Measurements from ENCODE around the gene SLC37A1. TPM values are rescaled to one million over a fixed set of nuclear protein-coding genes. Genes with fewer than 3 reads are reported as not detected.

The SLC37A1 gene
- total RNA-seq, 2 experiments from 2014 or later = 18.2 to 19.3 TPM

DNA sequence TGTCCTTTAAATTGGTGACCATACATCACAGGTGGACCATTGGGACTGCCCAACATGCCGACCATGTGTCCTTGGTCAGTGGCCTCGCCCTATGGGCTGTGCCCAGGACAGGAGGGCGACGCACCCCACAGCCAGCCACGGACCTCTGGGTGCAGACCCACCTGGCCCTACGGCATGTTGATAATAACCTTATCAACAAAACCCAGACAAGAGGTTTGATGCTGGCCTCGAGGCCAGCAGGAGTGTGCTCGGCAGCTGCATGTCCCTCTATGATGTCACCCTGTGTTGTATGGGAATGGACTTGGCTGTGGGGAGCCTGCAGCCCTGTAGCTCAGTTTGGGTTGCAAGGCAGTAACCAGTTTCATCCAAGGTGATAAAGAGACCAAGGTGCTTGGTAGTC lies 32.1 kb downstream of the SLC37A1 start:
- POLR2A ChIA-PET = no interaction called here
- DNase-seq = no peak
- no peak for ATAC-seq
- no peaks in the 10 kb centered on the region for H3K27me3 Mint-ChIP-seq
- H3K36me3 Mint-ChIP-seq (ENCODE audit: low read depth) = peaks cover 32% of the 10 kb centered on the region
- CTCF ChIA-PET = interaction anchor here (1.2 kb wide), 1 partner anchor 47 kb away, joined by 3 read pairs; no protein-coding TSS in a partner anchor
- H3K9me3 Mint-ChIP-seq (ENCODE audit: low read depth) = no peaks in the 10 kb centered on the region
- no peak overlapping the region for H3K27ac Mint-ChIP-seq
- H3K4me1 Mint-ChIP-seq = peaks cover 8% of the 10 kb centered on the region
- no peak overlapping the region for H3K4me3 Mint-ChIP-seq
- intact Hi-C loops (cut with DNase I, micrococcal nuclease) = no loop called here

- ChIA-PET CTCF (no interaction called here), POLR2A (no interaction called here)
- Mint-ChIP-seq H3K9me3 (ENCODE audit: low read depth) (no peaks in the 10 kb centered on the region), H3K4me1 (peaks cover 8% of the 10 kb centered on the region), H3K36me3 (ENCODE audit: low read depth) (peaks cover 36% of the 10 kb centered on the region), H3K27ac (no peak overlapping the region), H3K27me3 (no peaks in the 10 kb centered on the region), H3K4me3 (no peak overlapping the region)
- DNase-seq (no peak), ATAC-seq (no peak)
- intact Hi-C loops (cut with DNase I, micrococcal nuclease) = no loop called here
Measured at GRCh38 chr21:42546433-42546832, 32.8 kb downstream of the SLC37A1 start.

DNA sequence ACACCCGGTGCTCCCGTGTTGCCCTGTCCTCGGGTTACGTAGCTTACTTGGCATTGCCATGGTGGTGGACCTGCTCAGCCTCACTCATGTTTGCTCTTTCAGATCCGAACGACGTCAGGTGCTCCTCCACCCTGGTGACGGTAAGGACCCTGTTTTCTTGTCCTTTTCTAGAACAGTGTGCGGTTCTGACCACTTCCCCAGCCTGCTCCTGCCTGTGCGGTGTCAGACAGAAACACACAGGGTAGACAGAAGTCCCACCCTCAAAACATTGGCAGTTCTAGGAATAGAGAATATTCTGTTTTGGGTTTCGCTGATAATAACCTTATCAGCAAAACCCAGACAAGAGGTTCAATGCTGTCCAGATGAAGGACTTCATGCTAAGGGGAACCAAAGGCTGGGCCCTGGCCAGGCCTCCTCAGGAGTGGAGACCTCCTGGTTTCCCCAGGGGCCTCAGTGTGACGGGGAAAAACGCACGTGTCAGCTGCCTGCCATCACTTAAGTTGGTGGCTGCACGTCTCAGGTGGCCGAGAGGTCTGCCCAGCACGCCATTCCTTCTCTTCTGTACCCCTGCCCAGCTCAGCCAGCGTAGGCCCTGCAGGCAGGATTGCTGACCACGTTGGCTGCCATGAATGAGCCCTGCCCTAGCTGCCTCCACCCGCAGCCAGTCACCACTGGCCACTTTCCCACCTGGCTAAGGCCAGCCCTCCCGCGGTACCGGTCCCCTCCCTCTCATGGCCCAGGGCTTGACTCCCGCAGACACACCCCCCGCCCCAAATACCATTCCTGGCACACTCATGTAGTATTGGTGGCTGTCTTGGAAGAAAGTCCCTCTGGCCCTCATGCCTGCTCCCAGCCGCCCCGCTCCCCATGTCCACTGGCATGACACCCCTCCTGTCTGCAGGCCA lies 33.6 kb downstream of the SLC37A1 start:
- intact Hi-C loops (cut with DNase I, micrococcal nuclease) = no loop called here
- POLR2A ChIA-PET = no interaction called here
- CTCF ChIA-PET = no interaction called here
- peaks cover 36% of the 10 kb centered on the region for H3K36me3 Mint-ChIP-seq (ENCODE audit: low read depth)
- no peak for ATAC-seq
- peaks cover 8% of the 10 kb centered on the region for H3K4me1 Mint-ChIP-seq
- H3K27me3 Mint-ChIP-seq = no peaks in the 10 kb centered on the region
- no peak for DNase-seq
- no peaks in the 10 kb centered on the region for H3K9me3 Mint-ChIP-seq (ENCODE audit: low read depth)
- no peak overlapping the region for H3K4me3 Mint-ChIP-seq
- no peak overlapping the region for H3K27ac Mint-ChIP-seq

DNA sequence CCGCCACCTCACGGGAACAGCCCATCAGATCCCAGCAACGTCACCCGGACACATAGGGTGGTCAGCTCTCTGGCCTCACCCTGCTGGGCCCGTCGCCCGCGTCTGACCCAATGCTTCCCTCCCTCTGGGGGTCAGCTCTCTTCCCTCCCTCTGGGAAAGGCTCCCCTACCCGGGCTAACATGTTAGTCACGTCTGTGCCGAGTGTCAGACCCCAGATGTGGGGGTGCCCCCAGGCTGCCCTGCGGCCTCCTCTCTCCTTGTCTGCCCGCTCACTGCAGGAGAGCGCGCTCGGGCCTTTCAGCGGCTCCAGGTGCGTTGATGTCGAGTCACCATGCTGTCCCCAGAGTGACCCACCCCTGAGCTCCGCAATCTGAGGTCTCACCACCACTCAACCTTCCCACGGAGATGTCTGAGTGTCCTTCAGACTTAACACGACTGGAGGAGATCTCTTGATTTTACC lies 34.3 kb downstream of the SLC37A1 start:
- H3K27me3 Mint-ChIP-seq = no peaks in the 10 kb centered on the region
- intact Hi-C loops (cut with DNase I, micrococcal nuclease) = no loop called here
- no peak overlapping the region for H3K4me3 Mint-ChIP-seq
- no peak for DNase-seq
- POLR2A ChIA-PET = no interaction called here
- CTCF ChIA-PET = no interaction called here
- H3K36me3 Mint-ChIP-seq (ENCODE audit: low read depth) = peaks cover 36% of the 10 kb centered on the region
- no peak overlapping the region for H3K27ac Mint-ChIP-seq
- peaks cover 8% of the 10 kb centered on the region for H3K4me1 Mint-ChIP-seq
- no peaks in the 10 kb centered on the region for H3K9me3 Mint-ChIP-seq (ENCODE audit: low read depth)
- ATAC-seq = no peak

DNA sequence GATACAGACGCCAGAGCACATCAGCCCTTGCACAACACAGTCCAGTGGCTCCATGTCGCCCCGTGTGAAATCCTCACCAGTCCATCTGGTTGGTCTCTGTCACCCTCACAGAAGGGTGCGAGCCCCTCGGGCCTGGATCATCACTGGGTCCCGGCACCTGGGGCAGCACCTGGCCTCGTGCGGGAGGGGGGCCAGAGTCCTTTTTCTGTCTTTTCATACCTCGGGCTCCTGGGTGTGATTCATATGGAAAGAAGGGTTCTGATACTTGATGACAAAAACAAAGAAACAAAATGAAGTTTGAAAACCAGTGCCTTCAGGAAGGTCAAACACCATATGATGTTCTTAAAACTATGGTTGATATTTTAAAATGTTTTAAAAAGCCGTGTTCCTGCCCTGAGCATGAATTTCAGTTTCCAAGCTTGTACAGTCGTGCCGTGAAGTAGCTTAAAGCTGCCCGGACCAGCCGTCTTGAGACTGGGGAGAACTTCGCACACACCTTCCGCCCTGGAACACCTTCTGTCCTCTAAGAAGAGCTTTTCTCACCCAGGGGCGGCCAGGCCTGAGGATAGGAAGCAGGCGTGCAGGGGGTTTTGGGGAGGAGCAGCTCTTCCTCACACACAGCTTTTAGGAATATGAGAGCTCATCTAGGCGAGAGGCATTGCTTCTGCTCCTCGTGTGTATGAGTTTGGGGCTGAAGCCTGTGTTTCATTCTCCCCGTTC lies 35.2 kb downstream of the SLC37A1 start:
- H3K4me3 Mint-ChIP-seq = no peak overlapping the region
- DNase-seq (no peak), ATAC-seq (peak; percentile 16)
- H3K9me3 Mint-ChIP-seq (ENCODE audit: low read depth) = no peaks in the 10 kb centered on the region
- ChIA-PET POLR2A (no interaction called here), CTCF (interaction anchor here (0.7 kb wide), 1 partner anchor 136 kb away, joined by 3 read pairs; no protein-coding TSS in a partner anchor)
- intact Hi-C loops (cut with DNase I, micrococcal nuclease) = no loop called here
- peaks cover 8% of the 10 kb centered on the region for H3K4me1 Mint-ChIP-seq
- no peak overlapping the region for H3K27ac Mint-ChIP-seq
- no peaks in the 10 kb centered on the region for H3K27me3 Mint-ChIP-seq
- H3K36me3 Mint-ChIP-seq (ENCODE audit: low read depth) = peaks cover 29% of the 10 kb centered on the region

DNA sequence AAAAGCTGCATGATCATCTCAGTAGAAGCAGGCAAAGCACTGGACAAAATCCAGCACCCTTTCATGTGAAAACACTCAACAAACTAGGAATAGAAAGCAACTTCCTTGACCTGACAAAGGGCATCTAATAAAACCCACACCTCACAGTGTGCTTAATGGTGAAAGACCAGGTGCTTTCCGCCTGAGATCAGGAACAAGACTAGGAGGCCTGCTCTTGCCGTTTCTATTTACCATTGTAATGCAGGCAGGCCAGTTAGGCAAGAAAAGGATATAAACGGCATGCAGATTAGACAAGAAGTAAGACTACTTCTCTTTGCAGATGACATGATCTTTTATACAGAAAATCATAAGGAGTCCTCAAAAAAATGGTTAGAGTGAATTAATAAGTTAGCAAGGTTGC lies 37.2 kb downstream of the SLC37A1 start:
- Mint-ChIP-seq H3K27me3 (no peaks in the 10 kb centered on the region), H3K27ac (no peak overlapping the region), H3K36me3 (ENCODE audit: low read depth) (peaks cover 26% of the 10 kb centered on the region), H3K9me3 (ENCODE audit: low read depth) (no peaks in the 10 kb centered on the region), H3K4me1 (peaks cover 4% of the 10 kb centered on the region), H3K4me3 (no peak overlapping the region)
- ATAC-seq = no peak
- CTCF ChIA-PET = no interaction called here
- no peak for DNase-seq
- POLR2A ChIA-PET = no interaction called here
- intact Hi-C loops (cut with DNase I, micrococcal nuclease) = no loop called here

GRCh38 chr21:42552407-42553336 lies 39.0 kb downstream of the SLC37A1 start:
- CTCF ChIA-PET = no interaction called here
- H3K27me3 Mint-ChIP-seq = no peaks in the 10 kb centered on the region
- H3K4me1 Mint-ChIP-seq = peaks cover 4% of the 10 kb centered on the region
- no peak overlapping the region for H3K27ac Mint-ChIP-seq
- no peak for ATAC-seq
- no peak overlapping the region for H3K4me3 Mint-ChIP-seq
- peaks cover 21% of the 10 kb centered on the region for H3K36me3 Mint-ChIP-seq (ENCODE audit: low read depth)
- H3K9me3 Mint-ChIP-seq (ENCODE audit: low read depth) = no peaks in the 10 kb centered on the region
- POLR2A ChIA-PET = no interaction called here
- intact Hi-C loops (cut with DNase I, micrococcal nuclease) = no loop called here
- peak; percentile 1 for DNase-seq

DNA sequence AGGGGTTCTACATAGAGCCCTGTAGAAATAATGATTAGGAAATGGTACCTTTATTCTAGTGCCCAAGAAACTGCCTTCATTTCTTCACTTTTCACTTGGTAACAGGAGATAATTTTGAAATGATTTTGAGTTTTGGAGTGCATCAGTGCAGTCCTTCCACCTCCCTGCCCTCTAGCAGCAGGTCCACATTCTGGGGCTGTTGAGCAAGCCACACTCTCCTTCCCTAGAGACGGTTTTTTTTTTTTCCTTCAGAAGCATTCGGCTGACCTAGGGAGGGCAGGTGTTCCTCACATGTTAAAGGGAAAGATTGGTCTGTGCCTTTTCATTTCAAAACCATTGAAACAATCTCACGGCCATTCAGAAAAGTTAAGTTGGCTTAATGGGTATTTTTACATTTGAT lies 39.8 kb downstream of the SLC37A1 start:
- intact Hi-C loops (cut with DNase I, micrococcal nuclease) = no loop called here
- DNase-seq (no peak), ATAC-seq (no peak)
- Mint-ChIP-seq H3K4me1 (peaks cover 4% of the 10 kb centered on the region), H3K9me3 (ENCODE audit: low read depth) (no peaks in the 10 kb centered on the region), H3K27me3 (no peaks in the 10 kb centered on the region), H3K36me3 (ENCODE audit: low read depth) (peaks cover 15% of the 10 kb centered on the region), H3K4me3 (no peak overlapping the region), H3K27ac (no peak overlapping the region)
- CTCF ChIA-PET = no interaction called here
- POLR2A ChIA-PET = no interaction called here

DNA sequence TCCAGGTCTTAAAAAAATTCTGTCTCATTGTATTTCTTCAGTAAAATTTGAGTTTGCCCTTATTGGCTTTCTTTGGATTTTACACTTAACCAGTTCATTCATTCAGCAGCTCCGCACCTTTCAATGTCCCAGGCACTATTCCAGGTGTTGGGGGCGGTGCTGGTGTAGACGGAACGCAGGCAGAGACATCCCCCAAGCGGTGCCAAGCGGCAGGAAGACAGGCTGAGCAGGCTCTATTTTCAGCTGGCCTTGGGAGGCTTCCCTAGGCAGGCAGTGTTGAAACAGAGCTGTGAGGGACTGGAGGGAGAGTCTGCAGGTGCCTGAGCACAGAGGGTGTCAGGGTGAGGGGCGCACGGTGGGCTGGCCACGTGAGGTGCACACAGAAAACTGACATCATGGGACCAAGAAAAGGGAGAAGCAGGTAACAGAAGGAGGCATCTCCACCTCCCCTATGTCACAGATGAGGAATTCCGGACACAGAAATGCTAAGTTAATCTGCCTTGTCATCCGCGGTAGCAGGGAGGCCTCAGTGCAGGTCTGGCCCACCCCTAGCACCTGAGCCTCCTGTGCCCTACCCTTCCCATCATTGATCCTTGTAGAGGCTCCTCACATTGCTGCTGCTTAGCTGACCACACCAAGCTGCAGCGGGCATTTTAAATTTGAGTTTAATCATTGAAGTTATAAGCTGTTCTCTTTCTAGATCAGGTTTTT lies 40.8 kb downstream of the SLC37A1 start:
- POLR2A ChIA-PET = no interaction called here
- ATAC-seq (no peak), DNase-seq (no peak)
- peaks cover 15% of the 10 kb centered on the region for H3K36me3 Mint-ChIP-seq (ENCODE audit: low read depth)
- CTCF ChIA-PET = no interaction called here
- intact Hi-C loops (cut with DNase I, micrococcal nuclease) = no loop called here
- H3K27ac Mint-ChIP-seq = no peak overlapping the region
- no peaks in the 10 kb centered on the region for H3K9me3 Mint-ChIP-seq (ENCODE audit: low read depth)
- no peaks in the 10 kb centered on the region for H3K27me3 Mint-ChIP-seq
- no peak overlapping the region for H3K4me3 Mint-ChIP-seq
- H3K4me1 Mint-ChIP-seq = no peaks in the 10 kb centered on the region

DNA sequence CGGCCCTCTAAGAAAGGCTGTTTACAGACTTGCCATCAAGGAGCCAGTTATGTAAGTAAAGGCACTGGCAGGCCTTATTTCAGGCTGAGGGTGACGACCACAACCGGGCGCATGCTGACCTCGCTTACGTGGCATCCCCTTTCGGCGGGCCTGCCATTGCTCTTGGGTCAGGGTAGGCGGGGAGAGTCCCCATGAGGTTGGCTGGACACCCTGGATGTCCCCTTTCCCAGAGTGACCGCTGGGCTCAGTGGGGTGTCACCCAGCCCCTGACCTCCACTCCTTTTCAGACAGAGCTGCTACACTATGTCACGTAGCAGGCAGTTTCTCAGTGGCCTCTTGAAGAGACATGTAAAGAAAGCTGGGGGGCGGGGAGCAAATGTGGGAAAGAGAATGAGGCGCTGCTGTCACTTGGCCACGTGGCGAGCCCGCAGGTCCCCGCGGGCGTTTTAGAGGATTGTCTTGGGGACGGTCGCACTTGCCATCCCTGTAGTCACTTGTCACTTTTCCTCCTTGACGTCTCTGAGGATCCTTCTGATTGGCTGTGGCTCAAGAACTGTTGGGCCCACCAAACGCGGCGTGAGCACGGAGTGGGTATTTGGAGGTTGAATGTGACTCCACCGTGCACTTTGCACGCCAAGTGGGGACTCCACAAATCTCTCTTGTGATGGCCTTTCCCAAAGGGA lies 42.2 kb downstream of the SLC37A1 start:
- Mint-ChIP-seq H3K4me3 (no peak overlapping the region), H3K27me3 (no peaks in the 10 kb centered on the region), H3K36me3 (ENCODE audit: low read depth) (peaks cover 11% of the 10 kb centered on the region), H3K4me1 (no peaks in the 10 kb centered on the region), H3K27ac (no peak overlapping the region), H3K9me3 (ENCODE audit: low read depth) (no peaks in the 10 kb centered on the region)
- no peak for DNase-seq
- POLR2A ChIA-PET = no interaction called here
- CTCF ChIA-PET = no interaction called here
- ATAC-seq = no peak
- intact Hi-C loops (cut with DNase I, micrococcal nuclease) = no loop called here

- no peak for ATAC-seq
- ChIA-PET POLR2A (no interaction called here), CTCF (no interaction called here)
- Mint-ChIP-seq H3K9me3 (ENCODE audit: low read depth) (no peaks in the 10 kb centered on the region), H3K4me3 (no peak overlapping the region), H3K36me3 (ENCODE audit: low read depth) (peaks cover 8% of the 10 kb centered on the region), H3K27ac (no peak overlapping the region), H3K27me3 (no peaks in the 10 kb centered on the region), H3K4me1 (no peaks in the 10 kb centered on the region)
- DNase-seq = no peak
- intact Hi-C loops (cut with DNase I, micrococcal nuclease) = no loop called here
Measured at GRCh38 chr21:42556476-42556875, 42.8 kb downstream of the SLC37A1 start.

All from activated CD4-positive, alpha-beta T cell treated with anti-CD3 and anti-CD28 coated beads for 36 hours (primary cell).